Renal pelvis (tissue), 4 donors: ENCODE measurements around the gene PDC. TPM values are rescaled to one million over a fixed set of nuclear protein-coding genes. Genes with fewer than 3 reads are reported as not detected.
"Not testable (repeated sequence)": the region's sequence is repeated elsewhere in the genome, so short reads cannot be mapped to it uniquely, and the experiment has no call there.

Experiments
- DNase-seq: peaks from one replicate; pipeline ENCODE4 v3.0.0-alpha.2; 2013
- polyA plus RNA-seq, 3 donors: library from polyadenylated mRNA; unstranded; fragments of 120-200 nt; gene quantifications; one replicate each; pipeline ENCODE4 v1.2.1, GENCODE V29; 2013; ENCODE audit not compliant: insufficient read length in 3 of 3

Gene PDC
- polyA plus RNA-seq, 3 donors, result 0.07 to 0.60 (median 0.33) TPM

DNA sequence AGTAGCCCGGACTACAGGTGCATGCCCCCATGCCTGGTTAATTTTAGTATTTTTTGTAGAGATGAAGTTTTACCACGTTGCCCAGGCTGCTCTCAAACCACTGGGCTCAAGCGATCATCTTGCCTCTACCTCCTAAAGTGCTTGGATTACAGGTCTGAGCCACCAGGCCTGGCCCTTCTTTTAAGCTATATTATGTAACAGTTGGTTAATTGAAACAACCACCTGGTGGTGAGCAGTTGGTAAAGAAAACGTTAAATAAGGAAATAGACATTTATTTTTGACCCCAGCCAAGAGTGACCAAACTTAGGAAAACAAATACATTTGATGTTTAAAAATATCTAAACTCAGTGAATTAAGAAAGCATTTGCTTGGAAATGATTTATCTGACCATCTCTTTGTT lies 12.1 kb upstream of the PDC start:
- no peak for DNase-seq

- no peak for DNase-seq
Measured at GRCh38 chr1:186465946-186466345, 5.0 kb upstream of the PDC start.

DNA sequence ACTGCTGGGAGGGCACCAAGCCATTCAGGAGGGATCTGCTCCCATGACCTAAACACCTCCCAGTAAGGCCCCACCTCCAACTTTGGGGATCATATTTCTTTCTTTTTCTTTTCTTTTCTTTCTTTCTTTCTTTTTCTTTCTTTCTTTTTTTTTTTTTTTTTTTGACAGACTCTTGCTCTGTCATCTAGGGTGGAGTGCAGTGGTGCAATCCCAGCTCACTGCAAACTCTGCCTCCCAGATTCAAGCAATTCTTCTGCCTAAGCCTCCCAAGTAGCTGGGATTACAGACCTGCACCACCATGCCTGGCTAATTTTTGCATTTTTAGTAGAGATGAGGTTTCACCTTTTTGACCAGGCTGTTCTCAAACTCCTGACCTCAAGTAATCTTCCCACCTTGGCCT lies 4.6 kb upstream of the PDC start:
- not testable (repeated sequence) for DNase-seq

- DNase-seq, result no peak
Measured at GRCh38 chr1:186463926-186464325, 3.0 kb upstream of the PDC start.

DNA sequence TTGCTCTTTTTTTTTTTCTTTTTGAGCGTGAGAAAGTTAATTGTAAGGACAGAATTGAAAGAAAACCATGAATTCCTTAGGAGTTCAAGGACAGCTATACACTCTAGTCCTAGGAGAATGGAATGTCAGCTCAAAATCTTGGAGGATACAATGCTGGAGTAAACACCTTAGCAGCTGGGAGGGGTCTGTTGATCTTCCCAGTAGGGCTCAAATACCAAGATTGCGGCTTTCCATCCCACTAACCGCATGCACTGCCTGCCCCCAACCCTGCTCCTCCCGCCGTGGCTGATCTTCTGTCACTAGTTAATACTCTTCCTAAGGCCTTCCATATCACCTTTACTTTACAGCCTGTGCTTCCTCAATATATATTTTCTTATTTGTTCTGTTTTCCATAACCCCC lies 2.6 kb upstream of the PDC start:
- no peak for DNase-seq

- not testable (repeated sequence) for DNase-seq
Measured at GRCh38 chr1:186459161-186459560, 1.8 kb downstream of the PDC start.

DNA sequence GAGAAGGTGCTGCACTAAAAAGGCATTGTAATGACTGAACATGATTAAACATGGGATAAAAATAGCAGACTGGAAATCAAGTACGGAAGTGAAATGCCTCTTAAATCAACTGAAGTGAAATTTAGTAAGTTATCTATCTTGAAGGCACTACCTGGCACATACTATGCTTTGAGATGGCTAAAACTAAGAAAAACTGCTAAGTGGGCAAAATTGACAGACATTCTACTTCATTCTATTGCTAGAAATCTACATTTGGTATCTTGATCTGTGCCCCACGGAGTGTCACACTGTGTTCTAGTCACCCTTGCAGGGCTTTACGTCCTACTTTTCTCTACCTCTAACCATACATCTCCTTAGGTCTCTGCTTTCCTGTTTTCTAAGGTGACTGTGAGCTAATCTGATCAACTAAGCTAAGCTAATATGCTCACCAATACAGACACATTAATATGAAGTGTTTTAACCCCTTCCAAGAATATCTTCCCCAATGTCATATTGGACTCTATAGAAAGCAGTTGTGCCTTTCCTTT lies 4.1 kb downstream of the PDC start:
- DNase-seq, result no peak

DNA sequence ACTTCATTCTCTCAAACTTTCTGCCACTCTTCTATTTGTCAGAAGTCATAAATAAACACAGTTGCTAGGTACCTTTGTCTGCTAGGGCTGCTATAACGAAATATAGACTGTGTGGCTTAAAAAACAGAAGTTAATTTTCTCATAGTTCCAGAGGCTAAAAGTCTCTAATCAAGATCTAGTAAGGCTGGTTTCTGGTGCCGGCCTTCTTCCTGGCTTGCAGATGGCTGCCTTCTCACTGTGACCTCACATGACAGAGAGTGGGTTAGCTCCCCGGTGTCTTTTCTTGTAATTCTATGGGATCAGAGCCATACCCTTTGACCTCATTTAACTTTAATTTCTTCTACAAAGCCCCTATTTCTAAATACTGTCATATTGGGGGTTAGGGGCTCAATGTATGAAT lies 5.9 kb downstream of the PDC start:
- no peak for DNase-seq

- no peak for DNase-seq
Measured at GRCh38 chr1:186446152-186446551, 14.8 kb downstream of the PDC start.

DNA sequence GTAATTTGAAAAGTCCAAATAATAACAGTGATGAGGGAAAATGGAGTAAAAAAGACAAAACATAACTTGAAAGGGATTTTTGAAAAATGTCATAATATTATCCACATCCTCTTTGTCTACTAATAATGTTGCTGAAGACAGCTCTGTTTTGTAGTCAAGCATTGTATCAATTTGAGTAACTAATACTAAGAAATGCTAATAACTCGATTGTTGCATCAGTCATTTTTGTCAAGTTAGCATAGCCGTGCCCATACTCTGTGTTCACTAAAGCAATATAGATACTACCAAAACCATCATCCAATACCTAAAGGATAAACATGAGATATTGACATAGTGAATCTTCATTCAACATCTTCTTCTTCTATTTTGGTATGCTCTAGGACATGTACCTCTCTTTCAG lies 17.3 kb downstream of the PDC start:
- no peak for DNase-seq

- no peak for DNase-seq
Measured at GRCh38 chr1:186442651-186443375, 18.1 kb downstream of the PDC start.

DNA sequence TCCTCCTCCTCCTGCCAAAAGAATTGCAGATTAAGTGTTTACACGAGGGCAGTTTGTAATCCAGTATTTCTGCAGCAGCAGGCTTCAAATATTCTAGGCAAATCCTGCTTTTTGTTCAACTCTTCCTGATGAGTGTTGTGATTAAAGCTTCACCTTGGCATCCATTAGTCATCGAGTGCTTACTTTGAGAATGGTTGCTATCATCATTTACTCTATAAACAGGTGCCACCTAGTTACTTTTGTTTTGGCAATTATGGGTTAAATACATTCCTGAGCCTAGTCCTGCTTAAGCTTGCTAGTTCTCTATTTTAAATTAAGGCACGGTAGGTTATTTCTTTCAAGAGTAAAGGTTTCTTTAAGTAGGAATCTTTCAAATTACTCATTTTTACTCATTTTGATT lies 20.3 kb downstream of the PDC start:
- DNase-seq, result no peak

DNA sequence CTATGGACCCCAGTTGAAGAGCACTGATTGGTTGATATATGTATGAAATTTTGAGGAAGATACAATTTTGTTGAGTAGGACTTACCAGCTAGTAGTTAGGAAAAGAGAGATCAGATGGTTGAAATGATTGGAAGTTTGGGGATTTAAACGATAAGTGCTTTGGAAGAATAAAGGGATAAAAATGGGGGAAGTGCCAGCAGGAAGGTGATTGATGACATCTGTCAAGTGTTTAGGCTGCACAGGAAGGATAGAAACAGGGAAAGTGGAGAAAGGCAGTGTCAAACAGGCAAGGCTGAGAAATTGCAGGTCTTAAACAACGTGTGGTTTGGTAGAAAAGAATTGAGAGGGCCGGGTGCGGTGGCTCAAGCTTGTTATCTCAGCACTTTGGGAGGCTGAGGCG lies 22.3 kb downstream of the PDC start:
- no peak for DNase-seq

GRCh38 chr1:186435336-186435735 lies 25.6 kb downstream of the PDC start:
- no peak for DNase-seq

- DNase-seq, result no peak
Measured at GRCh38 chr1:186429017-186429416, 31.9 kb downstream of the PDC start.

DNA sequence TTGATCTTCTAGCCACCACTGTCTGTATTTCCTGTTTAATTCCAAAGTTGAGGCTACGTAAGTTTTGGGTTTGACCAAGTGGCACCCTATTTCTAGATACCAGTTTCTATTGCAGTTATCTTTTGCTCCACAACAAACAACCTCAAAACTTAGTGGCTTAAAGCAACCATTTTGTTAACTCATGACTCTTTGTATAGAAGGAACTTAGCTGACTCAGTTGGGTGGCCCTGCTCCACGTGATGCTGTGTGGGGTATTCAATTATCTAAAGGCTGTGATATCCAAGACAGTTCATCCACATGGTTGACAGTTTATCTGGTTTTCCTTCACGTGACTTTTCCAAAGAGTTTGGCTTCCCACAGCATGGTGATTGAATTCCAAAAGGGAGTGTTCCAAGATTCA lies 34.8 kb downstream of the PDC start:
- no peak for DNase-seq

DNA sequence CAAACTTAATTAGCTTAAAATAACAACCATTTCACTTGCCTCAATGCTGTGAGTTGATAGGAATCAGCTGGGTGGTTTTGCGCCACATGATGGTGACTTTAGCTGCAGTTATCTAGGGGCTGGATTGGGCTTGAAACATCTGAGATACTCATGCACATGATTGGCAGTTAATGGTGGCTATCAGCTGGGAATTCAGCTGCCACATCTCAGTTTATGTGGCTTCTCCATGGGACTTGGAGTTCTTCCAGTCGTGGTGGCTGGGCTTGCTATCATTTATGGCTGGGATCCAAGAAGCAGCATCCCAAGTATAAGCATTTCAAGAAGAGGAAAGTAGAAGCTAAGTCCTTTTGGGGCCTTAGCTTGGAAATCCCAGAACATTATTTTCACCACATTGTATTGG lies 36.4 kb downstream of the PDC start:
- no peak for DNase-seq

DNA sequence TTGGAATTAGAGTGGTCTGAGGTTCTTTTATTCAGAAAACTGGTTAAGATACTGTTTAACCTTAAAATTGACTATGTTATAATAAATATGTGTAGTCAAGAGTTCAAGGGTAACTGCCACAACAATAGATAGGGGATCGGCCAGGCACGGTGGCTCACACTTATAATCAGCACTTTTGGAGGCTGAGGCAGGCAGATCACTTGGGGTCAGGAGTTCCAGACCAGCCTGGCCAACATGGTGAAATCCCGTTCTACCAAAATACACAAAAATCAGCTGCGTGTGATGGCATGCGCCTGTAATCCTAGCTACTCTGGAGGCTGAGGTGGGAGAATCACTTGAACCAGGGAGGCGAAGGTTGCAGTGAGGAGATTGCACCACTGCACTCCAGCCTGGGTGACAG lies 39.5 kb downstream of the PDC start:
- no peak for DNase-seq

- DNase-seq, result no peak
Measured at GRCh38 chr1:186420923-186421322, 40.0 kb downstream of the PDC start.

- no peak for DNase-seq
Measured at GRCh38 chr1:186420311-186420710, 40.6 kb downstream of the PDC start.

DNA sequence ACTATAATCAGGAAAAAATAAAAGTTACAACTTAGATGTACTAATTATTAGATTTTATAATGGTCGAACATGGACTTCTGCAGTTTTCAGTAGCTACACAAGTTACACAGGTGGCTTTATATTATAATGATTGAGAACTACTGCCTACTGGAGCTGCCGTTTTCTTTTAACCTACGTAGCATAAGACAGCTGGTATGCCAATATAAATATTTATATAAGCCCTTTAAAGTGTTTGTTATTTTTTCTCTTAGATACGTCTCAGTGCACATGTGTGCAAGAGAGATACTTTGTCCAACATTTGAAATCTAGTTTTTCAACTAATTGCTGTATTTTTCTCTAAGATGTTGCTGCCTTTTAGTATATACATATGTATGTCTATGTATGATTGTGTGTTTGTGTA lies 42.4 kb downstream of the PDC start:
- no peak for DNase-seq

- DNase-seq, result no peak
Measured at GRCh38 chr1:186413319-186413718, 47.6 kb downstream of the PDC start.

GRCh38 chr1:186409091-186409490 lies 51.8 kb downstream of the PDC start:
- no peak for DNase-seq

GRCh38 chr1:186404454-186405051 lies 56.4 kb downstream of the PDC start:
- no peak for DNase-seq
